ENCODE results near the gene MAP3K15.

The MAP3K15 gene

DNA sequence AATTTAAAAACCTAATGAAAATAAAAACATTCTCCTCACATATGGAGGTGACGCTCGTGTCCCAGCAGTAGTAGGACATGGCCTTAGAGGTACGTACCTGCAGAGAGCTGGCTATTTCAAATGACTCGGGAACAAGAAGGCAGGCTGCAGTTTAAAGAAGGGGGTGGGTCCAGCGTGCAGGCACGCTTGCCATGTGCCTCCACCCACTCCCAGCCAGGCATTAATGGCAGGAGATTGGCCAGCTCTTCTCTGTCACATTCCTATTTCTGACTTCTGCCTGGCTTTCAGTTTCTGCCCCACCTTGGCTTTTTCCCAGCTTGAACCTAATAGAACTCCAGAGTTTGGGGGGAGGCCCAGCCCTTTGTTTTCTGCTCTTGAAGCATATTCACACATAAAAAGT lies 154.4 kb downstream of the MAP3K15 start:
- no peak for DNase-seq (ENCODE audit: extremely low spot score)
- TF ChIP-seq CTBP1 (IDR thresholded peaks at IDR 0.05; ENCODE audit: borderline replicate concordance) (no peak), ELF4 (IDR thresholded peaks at IDR 0.05) (no peak), FOXA1 (IDR thresholded peaks at IDR 0.05) (no peak), L3MBTL2 (conservative IDR thresholded peaks at IDR 0.05) (no peak), NFRKB (IDR thresholded peaks at IDR 0.05) (no peak), ZNF384 (IDR thresholded peaks at IDR 0.05) (no peak), SP1 (IDR thresholded peaks at IDR 0.05) (no peak), FOXK2 (IDR thresholded peaks at IDR 0.05) (no peak), LEF1 (IDR thresholded peaks at IDR 0.05; ENCODE audit: borderline replicate concordance) (no peak), FOXM1 (IDR thresholded peaks at IDR 0.05; ENCODE audit: borderline replicate concordance) (no peak), TARDBP (IDR thresholded peaks at IDR 0.05) (no peak), HDGF (IDR thresholded peaks at IDR 0.05; ENCODE audit: borderline replicate concordance) (no peak), SUZ12 (IDR thresholded peaks at IDR 0.05) (no peak), ARNT (IDR thresholded peaks at IDR 0.05) (no peak), BHLHE40 (IDR thresholded peaks at IDR 0.05; ENCODE audit: borderline replicate concordance) (no peak)
- TF ChIP-seq, protein P1, sequence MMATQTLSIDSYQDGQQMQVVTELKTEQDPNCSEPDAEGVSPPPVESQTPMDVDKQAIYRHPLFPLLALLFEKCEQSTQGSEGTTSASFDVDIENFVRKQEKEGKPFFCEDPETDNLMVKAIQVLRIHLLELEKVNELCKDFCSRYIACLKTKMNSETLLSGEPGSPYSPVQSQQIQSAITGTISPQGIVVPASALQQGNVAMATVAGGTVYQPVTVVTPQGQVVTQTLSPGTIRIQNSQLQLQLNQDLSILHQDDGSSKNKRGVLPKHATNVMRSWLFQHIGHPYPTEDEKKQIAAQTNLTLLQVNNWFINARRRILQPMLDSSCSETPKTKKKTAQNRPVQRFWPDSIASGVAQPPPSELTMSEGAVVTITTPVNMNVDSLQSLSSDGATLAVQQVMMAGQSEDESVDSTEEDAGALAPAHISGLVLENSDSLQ (IDR thresholded peaks at IDR 0.05) = no peak
- ChIA-PET POLR2A (no interaction called here), CTCF (interaction anchor here (0.6 kb wide), 1 partner anchor 22 kb away, joined by 3 read pairs; no protein-coding TSS in a partner anchor)

DNA sequence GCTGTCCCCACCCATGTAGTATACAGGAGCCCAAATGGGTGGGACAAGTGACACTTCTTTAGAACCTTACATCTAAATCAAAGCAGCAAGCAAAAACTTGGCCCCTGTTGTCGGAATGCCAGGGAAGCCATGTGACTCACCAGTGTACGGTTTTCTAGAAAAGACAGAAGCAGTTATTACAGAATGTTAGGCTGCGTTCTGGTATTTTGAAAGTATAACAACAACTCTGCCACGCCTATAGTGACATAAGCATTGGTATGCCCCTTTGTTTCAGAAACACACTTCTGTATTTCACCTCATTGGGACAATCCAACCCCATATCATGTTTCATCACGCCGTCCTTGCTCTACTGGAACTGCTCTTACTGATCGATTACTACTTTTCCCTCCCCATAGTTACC lies 156.8 kb downstream of the MAP3K15 start:
- no peak for DNase-seq (ENCODE audit: extremely low spot score)
- CTCF ChIA-PET = no interaction called here
- TF ChIP-seq L3MBTL2 (conservative IDR thresholded peaks at IDR 0.05) = no peak
- no peak for TF ChIP-seq HDGF (IDR thresholded peaks at IDR 0.05; ENCODE audit: borderline replicate concordance)
- TF ChIP-seq BHLHE40 (IDR thresholded peaks at IDR 0.05; ENCODE audit: borderline replicate concordance) = no peak
- TF ChIP-seq SUZ12 (IDR thresholded peaks at IDR 0.05) = no peak
- TF ChIP-seq FOXA1 (IDR thresholded peaks at IDR 0.05) = no peak
- TF ChIP-seq CTBP1 (IDR thresholded peaks at IDR 0.05; ENCODE audit: borderline replicate concordance) = no peak
- TF ChIP-seq SP1 (IDR thresholded peaks at IDR 0.05) = no peak
- TF ChIP-seq, protein P1 (IDR thresholded peaks at IDR 0.05) = no peak
- TF ChIP-seq ELF4 (IDR thresholded peaks at IDR 0.05) = no peak
- TF ChIP-seq TARDBP (IDR thresholded peaks at IDR 0.05) = no peak
- TF ChIP-seq LEF1 (IDR thresholded peaks at IDR 0.05; ENCODE audit: borderline replicate concordance) = no peak
- no peak for TF ChIP-seq ARNT (IDR thresholded peaks at IDR 0.05)
- TF ChIP-seq FOXM1 (IDR thresholded peaks at IDR 0.05; ENCODE audit: borderline replicate concordance) = no peak
- no peak for TF ChIP-seq NFRKB (IDR thresholded peaks at IDR 0.05)
- TF ChIP-seq FOXK2 (IDR thresholded peaks at IDR 0.05) = no peak
- POLR2A ChIA-PET = no interaction called here

- TF ChIP-seq SUZ12 (IDR thresholded peaks at IDR 0.05) = no peak
- TF ChIP-seq LEF1 (IDR thresholded peaks at IDR 0.05; ENCODE audit: borderline replicate concordance) = no peak
- TF ChIP-seq ARNT (IDR thresholded peaks at IDR 0.05) = no peak
- no peak for TF ChIP-seq NFRKB (IDR thresholded peaks at IDR 0.05)
- no peak for TF ChIP-seq SP1 (IDR thresholded peaks at IDR 0.05)
- TF ChIP-seq, protein P1 (IDR thresholded peaks at IDR 0.05) = no peak
- TF ChIP-seq CTBP1 (IDR thresholded peaks at IDR 0.05; ENCODE audit: borderline replicate concordance) = no peak
- no peak for TF ChIP-seq FOXK2 (IDR thresholded peaks at IDR 0.05)
- no peak for TF ChIP-seq BHLHE40 (IDR thresholded peaks at IDR 0.05; ENCODE audit: borderline replicate concordance)
- TF ChIP-seq L3MBTL2 (conservative IDR thresholded peaks at IDR 0.05) = no peak
- no peak for TF ChIP-seq HDGF (IDR thresholded peaks at IDR 0.05; ENCODE audit: borderline replicate concordance)
- TF ChIP-seq ELF4 (IDR thresholded peaks at IDR 0.05) = no peak
- TF ChIP-seq ZNF384 (IDR thresholded peaks at IDR 0.05) = no peak
- TF ChIP-seq FOXA1 (IDR thresholded peaks at IDR 0.05) = no peak
- no peak for TF ChIP-seq FOXM1 (IDR thresholded peaks at IDR 0.05; ENCODE audit: borderline replicate concordance)
- TF ChIP-seq TARDBP (IDR thresholded peaks at IDR 0.05) = no peak
- ChIA-PET CTCF (interaction anchor here (0.7 kb wide), 1 partner anchor 1616 kb away, joined by 3 read pairs; no protein-coding TSS in a partner anchor), POLR2A (no interaction called here)
- DNase-seq (ENCODE audit: extremely low spot score) = no peak
Measured at GRCh38 chrX:19354625-19355024, 160.7 kb downstream of the MAP3K15 start.

DNA sequence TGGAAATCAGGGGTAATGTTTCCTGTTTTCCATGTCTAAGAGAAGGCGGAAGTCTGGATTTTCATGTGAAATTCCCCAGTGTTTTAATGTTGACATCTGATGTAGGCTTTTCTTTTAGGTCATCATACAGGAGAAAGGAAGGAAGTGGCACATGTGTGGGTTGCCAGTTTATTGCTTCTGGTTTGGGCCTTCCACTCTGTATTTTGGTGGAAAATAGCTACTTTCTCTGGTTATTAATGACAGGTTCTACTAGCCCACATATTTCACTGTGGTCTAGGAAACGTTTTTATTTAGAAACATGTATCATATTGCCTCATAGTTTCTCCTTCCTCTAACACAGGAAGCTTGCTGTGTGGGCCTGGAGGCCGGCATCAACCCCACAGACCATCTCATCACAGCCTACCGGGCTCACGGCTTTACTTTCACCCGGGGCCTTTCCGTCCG lies 164.3 kb downstream of the MAP3K15 start:
- CTCF ChIA-PET = no interaction called here
- DNase-seq (ENCODE audit: extremely low spot score) = no peak
- POLR2A ChIA-PET = no interaction called here
- TF ChIP-seq TARDBP (IDR thresholded peaks at IDR 0.05) = no peak
- no peak for TF ChIP-seq BHLHE40 (IDR thresholded peaks at IDR 0.05; ENCODE audit: borderline replicate concordance)
- no peak for TF ChIP-seq FOXA1 (IDR thresholded peaks at IDR 0.05)
- TF ChIP-seq SP1 (IDR thresholded peaks at IDR 0.05) = no peak
- no peak for TF ChIP-seq HDGF (IDR thresholded peaks at IDR 0.05; ENCODE audit: borderline replicate concordance)
- TF ChIP-seq L3MBTL2 (conservative IDR thresholded peaks at IDR 0.05) = no peak
- TF ChIP-seq LEF1 (IDR thresholded peaks at IDR 0.05; ENCODE audit: borderline replicate concordance) = no peak
- TF ChIP-seq SUZ12 (IDR thresholded peaks at IDR 0.05) = no peak
- TF ChIP-seq CTBP1 (IDR thresholded peaks at IDR 0.05; ENCODE audit: borderline replicate concordance) = no peak
- TF ChIP-seq FOXK2 (IDR thresholded peaks at IDR 0.05) = no peak
- TF ChIP-seq NFRKB (IDR thresholded peaks at IDR 0.05) = no peak
- TF ChIP-seq ARNT (IDR thresholded peaks at IDR 0.05) = no peak
- TF ChIP-seq, protein P1 (IDR thresholded peaks at IDR 0.05) = no peak
- no peak for TF ChIP-seq ELF4 (IDR thresholded peaks at IDR 0.05)
- TF ChIP-seq ZNF384 (IDR thresholded peaks at IDR 0.05) = no peak
- TF ChIP-seq FOXM1 (IDR thresholded peaks at IDR 0.05; ENCODE audit: borderline replicate concordance) = no peak

DNA sequence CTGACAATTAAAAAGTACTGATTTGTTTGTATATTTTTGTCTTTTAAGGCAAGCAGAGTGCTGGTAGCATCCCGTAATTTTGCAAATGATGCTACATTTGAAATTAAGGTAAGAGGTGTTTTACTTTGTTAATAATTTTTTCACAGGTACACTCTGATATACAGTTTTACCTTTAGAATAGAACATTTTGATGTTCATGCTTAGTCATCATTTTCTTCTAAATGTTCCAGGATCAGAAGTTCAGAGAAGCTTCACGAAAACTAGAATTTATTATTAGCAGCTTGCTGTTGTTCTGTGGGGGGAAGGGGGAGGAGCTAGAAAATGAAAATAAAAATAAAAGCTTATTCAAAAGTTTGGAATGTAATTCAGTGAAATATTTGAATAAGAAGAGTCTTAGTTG lies 166.0 kb downstream of the MAP3K15 start:
- ChIA-PET POLR2A (no interaction called here), CTCF (no interaction called here)
- DNase-seq (ENCODE audit: extremely low spot score) = no peak
- TF ChIP-seq HDGF (IDR thresholded peaks at IDR 0.05; ENCODE audit: borderline replicate concordance) = no peak
- TF ChIP-seq, protein P1 (IDR thresholded peaks at IDR 0.05) = no peak
- TF ChIP-seq LEF1 (IDR thresholded peaks at IDR 0.05; ENCODE audit: borderline replicate concordance) = no peak
- no peak for TF ChIP-seq FOXM1 (IDR thresholded peaks at IDR 0.05; ENCODE audit: borderline replicate concordance)
- TF ChIP-seq FOXA1 (IDR thresholded peaks at IDR 0.05) = no peak
- TF ChIP-seq NFRKB (IDR thresholded peaks at IDR 0.05) = no peak
- TF ChIP-seq ZNF384 (IDR thresholded peaks at IDR 0.05) = no peak
- no peak for TF ChIP-seq ELF4 (IDR thresholded peaks at IDR 0.05)
- no peak for TF ChIP-seq SUZ12 (IDR thresholded peaks at IDR 0.05)
- TF ChIP-seq BHLHE40 (IDR thresholded peaks at IDR 0.05; ENCODE audit: borderline replicate concordance) = no peak
- TF ChIP-seq TARDBP (IDR thresholded peaks at IDR 0.05) = no peak
- TF ChIP-seq FOXK2 (IDR thresholded peaks at IDR 0.05) = no peak
- TF ChIP-seq SP1 (IDR thresholded peaks at IDR 0.05) = no peak
- no peak for TF ChIP-seq ARNT (IDR thresholded peaks at IDR 0.05)
- TF ChIP-seq CTBP1 (IDR thresholded peaks at IDR 0.05; ENCODE audit: borderline replicate concordance) = no peak
- no peak for TF ChIP-seq L3MBTL2 (conservative IDR thresholded peaks at IDR 0.05)

Data from HEK293T (cell line).